K562 (cell line): ENCODE measurements around the gene CDC6. TPM values are rescaled to one million over a fixed set of nuclear protein-coding genes. Genes with fewer than 3 reads are reported as not detected.

Experiments used
- CREB1 ChIP-seq, 2 experiments: sonication (generic) in 1 of 2; formaldehyde crosslinking in 1 of 2; IDR thresholded peaks; 2 replicates each; pipeline versions ENCODE4 v1.6.1 to v1.8.0; 2012 to 2022; ENCODE audit warnings: inconsistent platforms in 1 of 2, mild to moderate bottlenecking in 1 of 2, missing genetic modification reagents in 1 of 2, moderate library complexity in 1 of 2
- DNMT1 ChIP-seq: fragments of 450-650 bp; IDR thresholded peaks from 2 replicates; pipeline ENCODE4 v1.6.1; 2016; ENCODE audit warnings: antibody characterized with exemption, mild to moderate bottlenecking
- KHSRP ChIP-seq: fragments of 450-650 bp; IDR thresholded peaks from 2 replicates; pipeline ENCODE4 v1.6.1; 2017
- MCM3 ChIP-seq: fragments of 450-650 bp; IDR thresholded peaks from 2 replicates; pipeline ENCODE4 v1.6.1; 2016
- MED1 ChIP-seq: sonication (generic); formaldehyde crosslinking; IDR thresholded peaks from 2 replicates; pipeline ENCODE4 v1.8.1; 2023; ENCODE audit warnings: missing genetic modification reagents, borderline replicate concordance
- MTA3 ChIP-seq: fragments of 450-650 bp; formaldehyde crosslinking; IDR thresholded peaks from 2 replicates; pipeline ENCODE4 v1.6.1; 2017; ENCODE audit warnings: mild to moderate bottlenecking, borderline replicate concordance
- MXD1 ChIP-seq: fragments of 250-450 bp; sonication (Bioruptor Pico); IDR thresholded peaks from 2 replicates; pipeline ENCODE4 v1.8.0; 2021; ENCODE audit warnings: borderline replicate concordance, mild to moderate bottlenecking, moderate library complexity; ENCODE audit not compliant: poor library complexity, severe bottlenecking
- NFIC ChIP-seq: fragments of 450-650 bp; IDR thresholded peaks from 2 replicates; pipeline ENCODE4 v1.6.1; 2017; ENCODE audit warnings: mild to moderate bottlenecking, inconsistent platforms
- NR4A1 ChIP-seq, 2 experiments: fragments of 250-450 bp in 1 of 2; fragments of 450-650 bp in 1 of 2; sonication (Bioruptor Pico) in 1 of 2; IDR thresholded peaks; 2 replicates each; pipeline versions ENCODE4 v1.4.0 to v1.6.1; 2016 to 2020; ENCODE audit warnings: mild to moderate bottlenecking in 2 of 2, missing compliant biosample characterization in 1 of 2, missing genetic modification characterization in 1 of 2, moderate library complexity in 1 of 2
- POLR3A ChIP-seq: IDR thresholded peaks from 2 replicates; pipeline ENCODE4 v1.6.1; 2011; ENCODE audit warnings: borderline replicate concordance, mild to moderate bottlenecking, moderate library complexity; ENCODE audit not compliant: insufficient read length, insufficient read depth; ENCODE audit errors: extremely low read depth
- RB1 ChIP-seq: fragments of 450-650 bp; IDR thresholded peaks from 2 replicates; pipeline ENCODE4 v1.6.1; 2017; ENCODE audit warnings: low read depth, mild to moderate bottlenecking
- RBBP5 ChIP-seq: fragments of 200-600 bp; sonication (generic); IDR thresholded peaks from 2 replicates; pipeline ENCODE4 v1.6.1; 2012; ENCODE audit warnings: borderline replicate concordance, mild to moderate bottlenecking, low read length, control low read depth, inconsistent platforms; ENCODE audit not compliant: insufficient read depth, poor library complexity, severe bottlenecking
- SOX6 ChIP-seq: fragments of 450-650 bp; IDR thresholded peaks from 2 replicates; pipeline ENCODE4 v1.6.1; 2014; ENCODE audit warnings: mild to moderate bottlenecking
- SP1 ChIP-seq: sonication (generic); formaldehyde crosslinking; IDR thresholded peaks from 2 replicates; pipeline ENCODE4 v1.8.1; 2022; ENCODE audit warnings: mild to moderate bottlenecking, missing genetic modification reagents
- TARDBP ChIP-seq: fragments of 450-650 bp; IDR thresholded peaks from 2 replicates; pipeline ENCODE4 v1.6.1; 2016
- TCF7L2 ChIP-seq: fragments of 150-350 bp; IDR thresholded peaks from 2 replicates; pipeline ENCODE4 v1.6.1; 2016; ENCODE audit warnings: low read depth, mild to moderate bottlenecking, low read length, moderate library complexity
- WHSC1 ChIP-seq: IDR thresholded peaks from one replicate; pipeline ENCODE4 v1.6.1; 2012; ENCODE audit warnings: low read length, control low read depth, inconsistent platforms
- YBX1 ChIP-seq: fragments of 450-650 bp; IDR thresholded peaks from 2 replicates; pipeline ENCODE4 v1.7.1; 2016; ENCODE audit warnings: mild to moderate bottlenecking
- ZFX ChIP-seq: sonication (generic); formaldehyde crosslinking; IDR thresholded peaks from 2 replicates; pipeline ENCODE4 v1.8.0; 2022; ENCODE audit warnings: mild to moderate bottlenecking, missing genetic modification reagents, moderate library complexity
- ZKSCAN8 ChIP-seq: fragments of 200-800 bp; sonication (Bioruptor generic); IDR thresholded peaks from 2 replicates; pipeline ENCODE4 v1.6.1; 2016; ENCODE audit warnings: missing genetic modification characterization, missing compliant biosample characterization
- ZNF212 ChIP-seq: fragments of 450-650 bp; formaldehyde crosslinking; IDR thresholded peaks from 2 replicates; pipeline ENCODE4 v1.4.0; 2020; ENCODE audit warnings: mild to moderate bottlenecking
- ZNF655 ChIP-seq: fragments of 250-450 bp; sonication (Bioruptor Pico); IDR thresholded peaks from 2 replicates; pipeline ENCODE4 v1.5.0; 2021
- polyA plus RNA-seq, 8 experiments: library from polyadenylated mRNA; depleted of rRNA in 4 of 8; stranded (reverse) in 5 of 8; unstranded in 3 of 8; fragments of >200 nt; fragmentation: Nextera tagmentation in 2 of 8; fragmentation: Illumina TruSeq in 1 of 8; extraction: Ambion mirVana in 2 of 8; extraction: Trizol in 1 of 8; gene quantifications; 2 replicates each; pipeline versions ENCODE4 v1.2.1 to v1.2.3, GENCODE V29; 2011 to 2014; ENCODE audit warnings: inconsistent platforms in 1 of 8, missing spikeins in 1 of 8
- total RNA-seq, 7 experiments: library from RNA; depleted of rRNA in 6 of 7; stranded (reverse); fragments of >200 nt in 6 of 7; fragmentation: Illumina TruSeq in 2 of 7; extraction: Trizol in 2 of 7; gene quantifications; 2 replicates each; pipeline versions ENCODE4 v1.2.1 to v1.2.3, GENCODE V29; 2011 to 2021; ENCODE audit warnings: low replicate concordance in 1 of 7
- TF ChIP-seq, protein P1 (sequence below), 2 experiments: IDR thresholded peaks; 2 replicates each; pipeline ENCODE4 v1.6.1; 2011; ENCODE audit warnings: borderline replicate concordance in 1 of 2, control low read depth in 1 of 2, low read depth in 1 of 2, low read length in 1 of 2, mild to moderate bottlenecking in 1 of 2, mixed read lengths in 1 of 2, moderate library complexity in 1 of 2; ENCODE audit not compliant: insufficient read depth in 1 of 2, insufficient read length in 1 of 2, poor library complexity in 1 of 2, severe bottlenecking in 1 of 2; ENCODE audit errors: extremely low read depth in 1 of 2
- TF ChIP-seq, protein P2 (sequence below): sonication (generic); formaldehyde crosslinking; IDR thresholded peaks from 2 replicates; pipeline ENCODE4 v1.8.1; 2023; ENCODE audit warnings: mild to moderate bottlenecking, missing genetic modification reagents

CDC6 gene
- total and polyA plus RNA-seq, 9 of the 15 experiments (the other 6 are each of a cell fraction or from before 2014, with no cell fraction given) = 29.6 to 141 (median 106) TPM

DNA sequence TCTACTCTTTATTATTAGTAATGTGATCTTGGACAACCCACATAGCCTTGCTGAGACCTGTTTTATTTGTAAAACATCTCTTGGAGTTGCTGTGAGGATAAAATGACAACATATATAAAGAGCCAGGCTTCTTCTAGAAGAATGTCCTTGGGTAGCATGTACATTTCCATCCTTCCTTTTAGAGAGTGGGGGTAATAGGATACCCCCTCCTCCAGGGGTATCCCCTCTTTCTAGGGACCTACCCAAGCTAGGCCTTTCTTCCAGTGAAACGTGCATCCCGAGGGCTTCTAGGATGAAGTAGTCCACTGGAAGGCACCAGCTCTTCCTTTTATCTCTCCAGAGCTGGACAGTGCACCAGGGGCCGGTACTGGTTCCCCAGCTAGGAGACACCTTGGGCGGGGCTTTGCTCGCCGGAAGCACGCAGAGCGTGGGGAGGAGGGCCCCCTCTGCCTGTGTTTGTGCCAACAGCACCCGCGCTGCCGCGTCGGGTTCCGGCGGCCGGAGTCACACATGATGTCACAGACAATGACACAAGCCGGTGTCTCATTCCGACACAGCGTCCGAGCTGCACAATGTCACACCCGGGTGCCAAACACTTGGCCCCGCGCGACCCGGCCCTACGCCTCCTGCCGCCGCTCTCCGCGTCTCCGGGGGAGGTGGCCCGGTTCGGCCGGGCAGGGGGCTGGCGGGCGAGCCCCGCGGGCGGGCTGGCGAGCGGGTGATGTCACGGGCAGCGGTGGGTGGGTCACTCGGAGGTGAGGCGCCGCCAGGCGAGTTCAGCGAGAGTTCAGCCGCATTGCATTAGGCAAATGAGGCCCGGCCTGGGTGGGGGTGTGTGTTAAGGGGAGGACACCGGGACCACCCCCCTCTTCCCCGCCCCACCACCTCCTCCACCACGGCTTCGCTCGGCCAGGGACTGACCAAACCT lies 53.5 kb downstream of the CDC6 start (continued):
- TF ChIP-seq WHSC1 (no peak), YBX1 (no peak), DNMT1 (no peak), MCM3 (no peak), MED1 (peak; percentile 66; the same call in 1 of the 2 replicates), NFIC (peak; percentile 69), SOX6 (peak; percentile 53), TARDBP (peak; percentile 96), POLR3A (no peak), ZNF212 (CRISPR knock-in tag) (no peak), RB1 (no peak; the same call in 1 of the 2 replicates), ZFX (CRISPR knock-in tag) (peak; percentile 50; the same call in 1 of the 2 replicates), NR4A1 (CRISPR knock-in tag; IDR thresholded peaks at IDR 0.05) (no peak), NR4A1 (tag; IDR thresholded peaks at IDR 0.05) (no peak), MTA3 (peak; percentile 97), ZKSCAN8 (CRISPR knock-in tag) (no peak), ZNF655 (CRISPR knock-in tag) (no peak), RBBP5 (peak; percentile 45), CREB1 (IDR thresholded peaks at IDR 0.05) (peak; percentile 97), CREB1 (CRISPR knock-in tag; IDR thresholded peaks at IDR 0.05) (peak; percentile 94), TCF7L2 (no peak), SP1 (CRISPR knock-in tag) (peak; percentile 59; the same call in 1 of the 2 replicates), MXD1 (CRISPR knock-in tag) (no peak), KHSRP (no peak; the same call in 1 of the 2 replicates)
- TF ChIP-seq, protein P1, sequence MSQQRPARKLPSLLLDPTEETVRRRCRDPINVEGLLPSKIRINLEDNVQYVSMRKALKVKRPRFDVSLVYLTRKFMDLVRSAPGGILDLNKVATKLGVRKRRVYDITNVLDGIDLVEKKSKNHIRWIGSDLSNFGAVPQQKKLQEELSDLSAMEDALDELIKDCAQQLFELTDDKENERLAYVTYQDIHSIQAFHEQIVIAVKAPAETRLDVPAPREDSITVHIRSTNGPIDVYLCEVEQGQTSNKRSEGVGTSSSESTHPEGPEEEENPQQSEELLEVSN (IDR thresholded peaks at IDR 0.05; ENCODE audit: borderline replicate concordance in 1 of 2, extremely low read depth in 1 of 2, insufficient read depth in 1 of 2, insufficient read length in 1 of 2, low read depth in 1 of 2, low read length in 1 of 2, poor library complexity in 1 of 2, severe bottlenecking in 1 of 2) = peak; percentile 12 to 25
- TF ChIP-seq, protein P2, sequence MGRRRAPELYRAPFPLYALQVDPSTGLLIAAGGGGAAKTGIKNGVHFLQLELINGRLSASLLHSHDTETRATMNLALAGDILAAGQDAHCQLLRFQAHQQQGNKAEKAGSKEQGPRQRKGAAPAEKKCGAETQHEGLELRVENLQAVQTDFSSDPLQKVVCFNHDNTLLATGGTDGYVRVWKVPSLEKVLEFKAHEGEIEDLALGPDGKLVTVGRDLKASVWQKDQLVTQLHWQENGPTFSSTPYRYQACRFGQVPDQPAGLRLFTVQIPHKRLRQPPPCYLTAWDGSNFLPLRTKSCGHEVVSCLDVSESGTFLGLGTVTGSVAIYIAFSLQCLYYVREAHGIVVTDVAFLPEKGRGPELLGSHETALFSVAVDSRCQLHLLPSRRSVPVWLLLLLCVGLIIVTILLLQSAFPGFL (CRISPR knock-in tag) = no peak
